Nephron progenitor cell (in vitro differentiated cells): Measurements from ENCODE around the gene C6orf163.

Experiments
- DNase-seq: peaks from one replicate; pipeline ENCODE4 v3.0.0; 2021
- H3K27ac Mint-ChIP-seq: 2 replicates; pipeline ENCODE4 v1.8.0; 2021; ENCODE audit warnings: mild to moderate bottlenecking, moderate library complexity, mixed read lengths
- H3K27me3 Mint-ChIP-seq: 2 replicates; pipeline ENCODE4 v1.8.0; 2021; ENCODE audit warnings: mild to moderate bottlenecking, low read depth, mixed read lengths; ENCODE audit not compliant: poor library complexity
- H3K36me3 Mint-ChIP-seq: 2 replicates; pipeline ENCODE4 v1.8.0; 2021; ENCODE audit warnings: low read depth, mixed read lengths
- H3K4me1 Mint-ChIP-seq: 2 replicates; pipeline ENCODE4 v1.8.0; 2021; ENCODE audit warnings: mixed read lengths
- H3K4me3 Mint-ChIP-seq: 2 replicates; pipeline ENCODE4 v1.8.0; 2021; ENCODE audit warnings: mild to moderate bottlenecking, moderate library complexity, mixed read lengths
- H3K9me3 Mint-ChIP-seq: 2 replicates; pipeline ENCODE4 v1.8.0; 2021; ENCODE audit warnings: mild to moderate bottlenecking, moderate library complexity, mixed read lengths
- CTCF ChIP-seq: fragments of 200-600 bp; sonication (generic); IDR thresholded peaks from 2 replicates; pipeline ENCODE4 v1.5.0; 2021; ENCODE audit warnings: antibody characterized with exemption

C6orf163 gene

GRCh38 chr6:87364602-87365252 is 20.1 kb downstream of the C6orf163 start:
- Mint-ChIP-seq H3K9me3 (peaks cover 37% of the 10 kb centered on the region), H3K36me3 (peaks cover 50% of the 10 kb centered on the region), H3K27me3 (peaks cover 7% of the 10 kb centered on the region), H3K27ac (peak overlapping the region; percentile 29), H3K4me1 (no peaks in the 10 kb centered on the region), H3K4me3 (no peak overlapping the region)
- no peak for TF ChIP-seq CTCF
- DNase-seq: no peak

GRCh38 chr6:87366072-87366827 is 21.6 kb downstream of the C6orf163 start:
- Mint-ChIP-seq H3K27ac (peak overlapping the region; percentile 24), H3K9me3 (peaks cover 41% of the 10 kb centered on the region), H3K4me3 (no peak overlapping the region), H3K27me3 (peaks cover 7% of the 10 kb centered on the region), H3K36me3 (peaks cover 46% of the 10 kb centered on the region), H3K4me1 (no peaks in the 10 kb centered on the region)
- no peak for TF ChIP-seq CTCF
- no peak for DNase-seq

- no peaks in the 10 kb centered on the region for H3K4me1 Mint-ChIP-seq
- no peak for DNase-seq
- no peak for TF ChIP-seq CTCF
- peaks cover 46% of the 10 kb centered on the region for H3K36me3 Mint-ChIP-seq
- H3K9me3 Mint-ChIP-seq: peaks cover 43% of the 10 kb centered on the region
- peaks cover 5% of the 10 kb centered on the region for H3K27me3 Mint-ChIP-seq
- H3K27ac Mint-ChIP-seq: no peak overlapping the region
- no peak overlapping the region for H3K4me3 Mint-ChIP-seq
Measured at GRCh38 chr6:87366899-87367298, 22.3 kb downstream of the C6orf163 start.

GRCh38 chr6:87373377-87373776 is 28.8 kb downstream of the C6orf163 start:
- Mint-ChIP-seq H3K4me1 (no peaks in the 10 kb centered on the region), H3K27me3 (peaks cover 4% of the 10 kb centered on the region)

GRCh38 chr6:87375315-87375714 is 30.7 kb downstream of the C6orf163 start:
- TF ChIP-seq CTCF: no peak
- Mint-ChIP-seq H3K27ac (no peak overlapping the region), H3K36me3 (peaks cover 13% of the 10 kb centered on the region), H3K27me3 (peaks cover 4% of the 10 kb centered on the region), H3K4me3 (no peak overlapping the region), H3K4me1 (no peaks in the 10 kb centered on the region), H3K9me3 (peaks cover 12% of the 10 kb centered on the region)
- DNase-seq: no peak

More at GRCh38 chr6:87373377-87373776, 28.8 kb downstream of the C6orf163 start:
- Mint-ChIP-seq H3K36me3 (peaks cover 18% of the 10 kb centered on the region), H3K4me3 (no peak overlapping the region), H3K27ac (no peak overlapping the region), H3K9me3 (peaks cover 26% of the 10 kb centered on the region)
- no peak for TF ChIP-seq CTCF
- no peak for DNase-seq
